ENCODE results near the gene NR1H2. TPM values are rescaled to one million over a fixed set of nuclear protein-coding genes. Genes with fewer than 3 reads are reported as not detected.

Gene NR1H2
- total RNA-seq, 3 donors from 2014 or later, result 69.7 to 99.5 (median 85.0) TPM

GRCh38 chr19:50410109-50410508 is 33.9 kb downstream of the NR1H2 start:
- no peak for DNase-seq
- Histone ChIP-seq H3K4me3 (no peak overlapping the region), H3K4me1 (ENCODE audit: low read depth) (peaks cover 11% of the 10 kb centered on the region), H3K36me3 (ENCODE audit: low read depth) (no peaks in the 10 kb centered on the region), H3K9me3 (no peaks in the 10 kb centered on the region)
- intact Hi-C loops (cut with DNase I, micrococcal nuclease), result loop anchor here in 1 of 2 donors (10.0 kb wide), 1 partner anchor 45 kb away; the partner anchor contains the start of gene NAPSA
- no peak for ATAC-seq
- TF ChIP-seq CTCF (IDR thresholded peaks at IDR 0.05), result no peak

- Histone ChIP-seq H3K4me1 (ENCODE audit: low read depth) (peaks cover 19% of the 10 kb centered on the region), H3K4me3 (no peak overlapping the region), H3K36me3 (ENCODE audit: low read depth) (no peaks in the 10 kb centered on the region), H3K9me3 (no peaks in the 10 kb centered on the region)
- DNase-seq (no peak), ATAC-seq (no peak)
- intact Hi-C loops (cut with DNase I, micrococcal nuclease), result loop anchor here in 1 of 2 donors (10.0 kb wide), 1 partner anchor 48 kb away; the partner anchor contains the start of gene NAPSA
- TF ChIP-seq CTCF (IDR thresholded peaks at IDR 0.05), result no peak
Observed at GRCh38 chr19:50412419-50412818, 36.2 kb downstream of the NR1H2 start.

- no peak overlapping the region for H3K4me3 ChIP-seq
- intact Hi-C loops (cut with DNase I, micrococcal nuclease), result loop anchor here in 1 of 2 donors (10.0 kb wide), 1 partner anchor 48 kb away; the partner anchor contains the start of gene NAPSA
- H3K4me1 ChIP-seq (ENCODE audit: low read depth), result peaks cover 20% of the 10 kb centered on the region
- no peak for TF ChIP-seq CTCF (IDR thresholded peaks at IDR 0.05)
- no peaks in the 10 kb centered on the region for H3K9me3 ChIP-seq
- no peak for ATAC-seq
- no peak for DNase-seq
- no peaks in the 10 kb centered on the region for H3K36me3 ChIP-seq (ENCODE audit: low read depth)
Observed at GRCh38 chr19:50413096-50413495, 36.8 kb downstream of the NR1H2 start.

- Histone ChIP-seq H3K36me3 (ENCODE audit: low read depth) (no peaks in the 10 kb centered on the region), H3K4me1 (ENCODE audit: low read depth) (peaks cover 24% of the 10 kb centered on the region), H3K4me3 (no peak overlapping the region), H3K9me3 (no peaks in the 10 kb centered on the region)
- DNase-seq, result no peak
- intact Hi-C loops (cut with DNase I, micrococcal nuclease), result loop anchor here in 1 of 2 donors (10.0 kb wide), 1 partner anchor 49 kb away; the partner anchor contains the start of gene NAPSA
- no peak for TF ChIP-seq CTCF (IDR thresholded peaks at IDR 0.05)
- ATAC-seq, result no peak
Observed at GRCh38 chr19:50413531-50413930, 37.3 kb downstream of the NR1H2 start.

- intact Hi-C loops (cut with DNase I, micrococcal nuclease), result loop anchor here in 1 of 2 donors (10.0 kb wide), 1 partner anchor 50 kb away; the partner anchor contains the start of gene NAPSA
- H3K4me3 ChIP-seq, result no peak overlapping the region
- peaks cover 22% of the 10 kb centered on the region for H3K4me1 ChIP-seq (ENCODE audit: low read depth)
- peak; percentile 82 for TF ChIP-seq CTCF (IDR thresholded peaks at IDR 0.05)
- no peaks in the 10 kb centered on the region for H3K9me3 ChIP-seq
- DNase-seq, result peak; percentile 87 to 88 (median 87)
- H3K36me3 ChIP-seq (ENCODE audit: low read depth), result no peaks in the 10 kb centered on the region
- peak; percentile 67 for ATAC-seq
Observed at GRCh38 chr19:50414864-50415660, 38.8 kb downstream of the NR1H2 start.

Measured in mucosa of descending colon (tissue), 3 donors.